GM12878 (cell line): Measurements from ENCODE around the gene ANTXR1.

Experiments
- BRCA1 ChIP-seq: IDR thresholded peaks from 2 replicates; pipeline ENCODE4 v1.6.1; 2011; ENCODE audit warnings: low read depth, low read length, improper control_type of control experiment
- CHD4 ChIP-seq: fragments of 200-600 bp; sonication (generic); IDR thresholded peaks from 2 replicates; pipeline ENCODE4 v1.6.1; 2016; ENCODE audit warnings: mild to moderate bottlenecking
- CTCF ChIP-seq, 3 experiments: IDR thresholded peaks in 2 of 3; conservative IDR thresholded peaks in 1 of 3; 2 replicates each; pipeline ENCODE4 v1.5.1; 2011; ENCODE audit warnings: low read depth in 3 of 3, low read length in 3 of 3, mild to moderate bottlenecking in 3 of 3, control low read depth in 2 of 3, moderate library complexity in 2 of 3, inconsistent platforms in 1 of 3, mixed read lengths in 1 of 3; ENCODE audit not compliant: control insufficient read depth in 2 of 3, insufficient read depth in 1 of 3; ENCODE audit errors: extremely low read depth in 1 of 3
- EGR1 ChIP-seq, 2 experiments: IDR thresholded peaks; 1 replicate in 1 of 2; 2 replicates in 1 of 2; pipeline ENCODE4 v1.6.1; 2011 to 2012; ENCODE audit warnings: low read depth in 2 of 2, low read length in 2 of 2, borderline replicate concordance in 1 of 2, mild to moderate bottlenecking in 1 of 2, moderate library complexity in 1 of 2
- KAT2A ChIP-seq: conservative IDR thresholded peaks from 2 replicates; pipeline ENCODE4 v1.6.1; 2011; ENCODE audit warnings: low read depth, low read length; ENCODE audit not compliant: control insufficient read depth
- MAX ChIP-seq: IDR thresholded peaks from 2 replicates; pipeline ENCODE4 v1.6.1; 2012; ENCODE audit warnings: low read depth, low read length, improper control_type of control experiment
- POLR2A ChIP-seq: IDR thresholded peaks from 2 replicates; pipeline ENCODE4 v1.6.1; 2011; ENCODE audit warnings: low read depth, mild to moderate bottlenecking, low read length
- RFX5 ChIP-seq: IDR thresholded peaks from 2 replicates; pipeline ENCODE4 v1.6.1; 2011; ENCODE audit warnings: low read depth, low read length, improper control_type of control experiment
- SPI1 ChIP-seq: IDR thresholded peaks from 2 replicates; pipeline ENCODE4 v1.6.1; 2011; ENCODE audit warnings: low read depth, mild to moderate bottlenecking, low read length, moderate library complexity, borderline replicate concordance; ENCODE audit not compliant: insufficient read depth
- SUZ12 ChIP-seq: fragments of 200-600 bp; sonication (generic); IDR thresholded peaks from one replicate; pipeline ENCODE4 v1.6.1; 2018; ENCODE audit warnings: antibody characterized with exemption, mild to moderate bottlenecking; ENCODE audit not compliant: unreplicated experiment
- TARDBP ChIP-seq: IDR thresholded peaks from 2 replicates; pipeline ENCODE4 v1.6.1; 2016; ENCODE audit warnings: borderline replicate concordance
- YY1 ChIP-seq: IDR thresholded peaks from 2 replicates; pipeline ENCODE4 v1.6.1; 2011; ENCODE audit warnings: low read depth, mild to moderate bottlenecking, low read length
- TF ChIP-seq, protein P1 (sequence below): IDR thresholded peaks from 2 replicates; pipeline ENCODE4 v1.6.1; 2011; ENCODE audit warnings: low read depth, mild to moderate bottlenecking, low read length, moderate library complexity, borderline replicate concordance; ENCODE audit errors: extremely low read depth

DNA sequence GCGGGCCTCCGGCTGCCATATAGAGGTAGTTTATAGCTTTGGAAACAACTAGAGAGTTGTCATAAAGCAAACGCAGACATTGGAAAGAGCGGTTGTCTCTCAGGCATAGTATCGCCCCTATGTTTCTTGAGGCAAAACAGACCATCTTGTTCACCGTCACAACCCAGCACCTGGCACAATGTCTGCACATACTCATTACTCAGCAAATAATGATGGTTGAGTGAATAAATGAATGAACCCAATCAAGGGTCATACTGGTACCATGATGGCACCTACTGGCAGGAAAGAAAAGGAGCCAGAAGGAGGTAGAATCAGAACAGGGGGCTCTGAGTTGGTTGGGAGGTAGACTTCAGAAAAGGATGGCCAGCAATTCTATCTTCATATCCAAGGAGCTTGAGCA, 118.5 kb downstream of the ANTXR1 start:
- TF ChIP-seq SUZ12: no peak
- TF ChIP-seq YY1: no peak
- TF ChIP-seq TARDBP: no peak
- TF ChIP-seq MAX: no peak
- TF ChIP-seq EGR1 (IDR thresholded peaks at IDR 0.05; ENCODE audit: borderline replicate concordance in 1 of 2, low read depth in 2 of 2, low read length in 2 of 2): no peak
- TF ChIP-seq RFX5: no peak
- TF ChIP-seq KAT2A: no peak
- TF ChIP-seq BRCA1: no peak
- TF ChIP-seq CTCF (IDR thresholded peaks at IDR 0.05 in 2 of 3, conservative IDR thresholded peaks at IDR 0.05 in 1 of 3; ENCODE audit: control insufficient read depth in 2 of 3, extremely low read depth in 1 of 3, insufficient read depth in 1 of 3, low read depth in 3 of 3, low read length in 3 of 3): no peak
- no peak for TF ChIP-seq SPI1
- TF ChIP-seq POLR2A: no peak
- TF ChIP-seq, protein P1, sequence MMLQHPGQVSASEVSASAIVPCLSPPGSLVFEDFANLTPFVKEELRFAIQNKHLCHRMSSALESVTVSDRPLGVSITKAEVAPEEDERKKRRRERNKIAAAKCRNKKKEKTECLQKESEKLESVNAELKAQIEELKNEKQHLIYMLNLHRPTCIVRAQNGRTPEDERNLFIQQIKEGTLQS: no peak
- TF ChIP-seq CHD4: no peak
